ENCODE data around the gene ESPN.
"Not testable (repeated sequence)": the region's sequence is repeated elsewhere in the genome, so short reads cannot be mapped to it uniquely, and the experiment has no call there.

The ESPN gene

DNA sequence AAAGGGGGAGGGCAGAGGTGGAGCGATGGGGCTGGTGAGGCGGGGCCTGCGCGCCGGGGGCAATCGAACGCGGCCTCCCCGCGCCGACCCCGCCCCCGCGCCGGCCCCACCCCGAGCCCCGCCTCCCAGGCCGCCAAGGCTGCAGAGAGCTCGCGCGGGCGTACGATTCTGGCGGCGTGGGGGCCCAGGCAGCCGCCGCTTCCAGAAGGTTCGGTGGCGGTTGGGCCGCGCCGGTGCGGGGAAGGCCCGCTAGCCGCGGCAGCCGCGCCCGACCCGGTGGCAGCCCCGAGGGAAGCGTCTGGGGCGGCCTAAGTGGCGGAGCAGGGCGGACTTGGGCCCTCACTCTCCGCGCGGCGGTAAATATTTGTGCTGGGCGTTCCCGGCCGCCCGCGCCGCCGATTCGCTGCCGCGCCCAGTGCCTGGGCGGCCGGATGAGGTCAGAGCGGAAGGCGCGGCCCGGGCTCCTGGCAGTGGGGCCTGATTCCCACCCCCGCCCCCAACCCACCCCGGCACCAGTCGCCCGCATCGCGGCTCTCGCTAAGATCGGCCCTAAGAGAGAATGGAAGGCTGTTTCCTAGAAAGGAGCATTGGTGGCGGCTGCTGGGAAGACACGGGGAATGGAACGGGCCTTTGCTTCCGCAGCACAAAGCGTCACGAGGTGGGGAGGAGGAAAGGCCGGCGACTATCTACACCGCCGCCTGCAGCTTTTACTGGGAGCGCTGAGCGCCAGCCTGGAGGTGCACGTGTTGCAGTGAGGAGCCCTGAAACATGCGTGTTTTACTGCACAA is 31.0 kb upstream of the ESPN start, which contains the start of gene ACOT7:
ACOT7 (minus strand) TSS at position 368 of the 788 bp plus-strand sequence. CDS start 368 bp downstream, outside the sequence.
- no peaks in the 10 kb centered on the region for H3K36me3 ChIP-seq
- peak; percentile 87 for DNase-seq
- H3K4me1 ChIP-seq: no peaks in the 10 kb centered on the region
- no peaks in the 10 kb centered on the region for H3K9me3 ChIP-seq
- TF ChIP-seq, protein P1, sequence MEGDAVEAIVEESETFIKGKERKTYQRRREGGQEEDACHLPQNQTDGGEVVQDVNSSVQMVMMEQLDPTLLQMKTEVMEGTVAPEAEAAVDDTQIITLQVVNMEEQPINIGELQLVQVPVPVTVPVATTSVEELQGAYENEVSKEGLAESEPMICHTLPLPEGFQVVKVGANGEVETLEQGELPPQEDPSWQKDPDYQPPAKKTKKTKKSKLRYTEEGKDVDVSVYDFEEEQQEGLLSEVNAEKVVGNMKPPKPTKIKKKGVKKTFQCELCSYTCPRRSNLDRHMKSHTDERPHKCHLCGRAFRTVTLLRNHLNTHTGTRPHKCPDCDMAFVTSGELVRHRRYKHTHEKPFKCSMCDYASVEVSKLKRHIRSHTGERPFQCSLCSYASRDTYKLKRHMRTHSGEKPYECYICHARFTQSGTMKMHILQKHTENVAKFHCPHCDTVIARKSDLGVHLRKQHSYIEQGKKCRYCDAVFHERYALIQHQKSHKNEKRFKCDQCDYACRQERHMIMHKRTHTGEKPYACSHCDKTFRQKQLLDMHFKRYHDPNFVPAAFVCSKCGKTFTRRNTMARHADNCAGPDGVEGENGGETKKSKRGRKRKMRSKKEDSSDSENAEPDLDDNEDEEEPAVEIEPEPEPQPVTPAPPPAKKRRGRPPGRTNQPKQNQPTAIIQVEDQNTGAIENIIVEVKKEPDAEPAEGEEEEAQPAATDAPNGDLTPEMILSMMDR (IDR thresholded peaks at IDR 0.05; ENCODE audit: low read depth, low read length): no peak
- H3K4me3 ChIP-seq (ENCODE audit: low read depth, low read length): peak within 1 kb of the TSS; percentile 66
- H3K27me3 ChIP-seq: no peaks in the 10 kb centered on the region

DNA sequence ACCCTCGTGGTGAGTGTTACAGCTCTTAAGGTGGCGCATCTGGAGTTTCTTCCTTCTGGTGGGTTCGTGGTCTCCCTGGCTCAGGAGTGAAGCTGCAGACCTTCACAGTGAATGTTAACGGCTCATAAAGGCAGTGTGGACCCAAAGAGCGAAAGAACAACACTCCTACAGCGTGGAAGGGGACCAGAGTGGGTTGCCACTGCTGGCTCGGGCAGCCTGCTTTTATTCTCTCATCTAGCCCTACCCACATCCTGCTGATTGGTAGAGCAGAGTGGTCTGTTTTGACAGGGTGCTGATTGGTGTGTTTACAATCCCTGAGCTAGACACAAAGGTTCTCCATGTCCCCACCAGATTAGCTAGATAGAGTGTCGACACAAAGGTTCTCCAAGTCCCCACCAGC is 29.4 kb upstream of the ESPN start:
- DNase-seq; H3K36me3 ChIP-seq; H3K9me3 ChIP-seq; H3K4me1 ChIP-seq; H3K27me3 ChIP-seq; H3K4me3 ChIP-seq (ENCODE audit: low read depth, low read length): not testable (repeated sequence)

DNA sequence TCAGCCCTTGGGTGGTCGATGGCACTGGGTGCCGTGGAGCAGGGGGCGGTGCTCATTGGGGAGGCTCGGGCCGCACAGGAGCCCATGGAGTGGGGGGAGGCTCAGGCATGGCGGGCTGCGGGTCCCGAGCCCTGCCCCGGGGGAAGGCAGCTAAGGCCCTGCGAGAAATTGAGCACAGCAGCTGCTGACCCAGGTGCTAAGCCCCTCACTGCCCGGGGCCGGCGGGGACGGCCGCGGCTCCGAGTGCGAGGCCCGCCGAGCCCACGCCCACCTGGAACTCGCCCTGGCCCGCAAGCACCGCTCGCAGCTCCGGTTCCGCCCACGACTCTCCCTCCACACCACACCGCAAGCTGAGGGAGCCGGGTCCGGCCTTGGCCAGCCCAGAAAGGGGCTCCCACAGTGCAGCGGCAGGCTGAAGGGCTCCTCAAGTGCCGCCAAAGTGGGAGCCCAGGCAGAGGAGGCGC is 28.8 kb upstream of the ESPN start:
- not testable (repeated sequence) for H3K27me3 ChIP-seq; H3K9me3 ChIP-seq; H3K4me3 ChIP-seq (ENCODE audit: low read depth, low read length); H3K4me1 ChIP-seq; DNase-seq; H3K36me3 ChIP-seq

DNA sequence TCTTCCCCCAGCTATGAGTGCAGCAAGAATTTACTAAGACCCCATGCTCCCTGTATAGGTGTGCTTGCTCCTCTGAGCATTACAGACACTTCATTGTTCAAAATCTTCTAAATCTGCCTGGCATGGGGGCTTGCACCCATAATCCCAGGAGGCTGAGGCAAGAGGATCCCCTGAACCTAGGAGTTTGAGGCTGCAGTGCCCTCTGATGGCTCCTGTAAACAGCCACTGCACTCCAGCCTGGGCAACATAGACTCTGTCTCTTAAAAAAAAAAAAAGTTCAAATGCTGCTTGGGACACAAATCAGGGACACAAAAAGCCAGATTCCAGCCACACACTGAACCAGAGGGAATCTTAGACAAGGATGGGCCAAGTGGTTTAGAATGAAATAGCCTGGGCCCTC is 27.6 kb upstream of the ESPN start:
- TF ChIP-seq, protein P1 (IDR thresholded peaks at IDR 0.05; ENCODE audit: low read depth, low read length): 0 out of 2 replicates have a peak, but pooled peaks have one; percentile 8
- Histone ChIP-seq H3K9me3 (no peaks in the 10 kb centered on the region), H3K4me3 (ENCODE audit: low read depth, low read length) (no peak overlapping the region), H3K27me3 (no peaks in the 10 kb centered on the region), H3K4me1 (no peaks in the 10 kb centered on the region), H3K36me3 (no peaks in the 10 kb centered on the region)
- DNase-seq: no peak

DNA sequence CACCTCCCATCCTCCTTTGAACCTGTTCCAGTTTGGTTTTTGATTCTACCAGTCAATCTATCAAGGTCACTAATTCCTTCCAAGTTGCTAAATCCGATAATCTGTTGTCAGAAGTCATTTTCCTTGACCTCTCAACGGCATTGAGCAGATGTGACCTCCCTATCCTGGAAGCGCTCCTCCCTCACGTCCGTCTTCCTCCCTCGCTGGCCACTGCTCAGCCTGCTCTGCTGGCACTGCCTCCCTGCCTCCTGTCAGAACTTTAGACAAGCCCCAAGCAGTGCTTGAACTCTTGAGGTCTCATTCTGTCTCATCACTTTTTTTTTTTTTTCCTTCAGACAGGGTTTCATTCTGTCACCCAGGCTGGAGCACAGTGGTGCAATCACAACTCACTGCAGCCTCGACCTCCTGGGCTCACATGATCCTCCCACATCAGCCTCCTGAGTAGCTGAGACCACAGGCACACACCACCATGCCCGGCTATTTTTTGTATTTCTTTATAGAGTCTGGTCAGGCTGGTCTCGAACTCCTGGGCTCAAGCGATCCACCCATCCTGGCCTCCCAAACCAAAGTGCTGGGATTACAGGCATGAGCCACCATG is 26.6 kb upstream of the ESPN start:
- H3K27me3 ChIP-seq: no peaks in the 10 kb centered on the region

DNA sequence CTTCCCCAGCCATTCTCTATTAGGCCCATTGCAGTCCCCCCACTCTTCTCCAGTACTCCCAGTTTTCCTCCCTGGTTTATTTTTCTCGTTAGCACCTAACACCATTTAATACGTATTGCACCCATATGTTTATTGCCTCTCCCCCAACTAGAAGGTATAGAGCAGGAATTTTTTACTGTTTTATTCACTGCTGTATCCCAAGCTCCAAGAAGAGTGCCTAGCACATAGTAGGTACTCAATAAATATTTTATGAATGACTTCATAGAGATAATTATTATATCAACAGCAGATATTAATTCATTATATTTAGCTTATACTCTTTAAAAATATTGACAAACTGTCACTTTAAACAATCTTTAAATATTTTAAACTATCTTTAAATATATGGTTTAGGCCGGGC is 25.3 kb upstream of the ESPN start:
- no peaks in the 10 kb centered on the region for H3K4me1 ChIP-seq
- no peaks in the 10 kb centered on the region for H3K36me3 ChIP-seq
- TF ChIP-seq, protein P1 (IDR thresholded peaks at IDR 0.05; ENCODE audit: low read depth, low read length): no peak
- no peak for DNase-seq
- H3K27me3 ChIP-seq: no peaks in the 10 kb centered on the region
- no peaks in the 10 kb centered on the region for H3K9me3 ChIP-seq
- H3K4me3 ChIP-seq (ENCODE audit: low read depth, low read length): no peak overlapping the region

More for the DNA sequence above, 26.6 kb upstream of the ESPN start:
- TF ChIP-seq, protein P1 (IDR thresholded peaks at IDR 0.05; ENCODE audit: low read depth, low read length): no peak
- Histone ChIP-seq H3K9me3 (no peaks in the 10 kb centered on the region), H3K4me1 (no peaks in the 10 kb centered on the region), H3K4me3 (ENCODE audit: low read depth, low read length) (no peak overlapping the region), H3K36me3 (no peaks in the 10 kb centered on the region)
- no peak for DNase-seq

DNA sequence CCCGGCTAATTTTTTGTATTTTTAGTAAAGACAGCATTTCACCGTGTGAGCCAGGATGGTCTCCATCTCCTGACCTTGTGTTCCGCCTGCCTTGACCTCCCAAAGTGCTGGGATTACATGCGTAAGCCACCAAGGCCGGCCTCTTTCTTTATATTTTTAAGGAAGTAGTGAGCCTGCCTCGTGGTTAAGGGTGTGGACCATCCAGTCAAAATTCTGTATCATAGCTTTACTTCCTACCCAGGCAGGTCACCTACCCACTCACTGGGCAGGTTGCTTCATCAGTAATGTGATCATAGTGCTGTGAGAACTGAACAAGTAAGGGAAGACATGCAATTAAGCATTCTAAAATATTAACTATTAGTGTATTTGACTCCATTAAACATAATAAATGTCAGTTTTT is 22.9 kb upstream of the ESPN start:
- DNase-seq: no peak
- Histone ChIP-seq H3K4me1 (no peaks in the 10 kb centered on the region), H3K9me3 (no peaks in the 10 kb centered on the region), H3K27me3 (no peaks in the 10 kb centered on the region), H3K4me3 (ENCODE audit: low read depth, low read length) (no peak overlapping the region), H3K36me3 (no peaks in the 10 kb centered on the region)
- TF ChIP-seq, protein P1 (IDR thresholded peaks at IDR 0.05; ENCODE audit: low read depth, low read length): no peak

All from BE2C (cell line).